Activated CD4-positive, alpha-beta T cell treated with anti-CD3 and anti-CD28 coated beads for 1 hour (primary cell): ENCODE measurements around the gene SLC6A13.
"Not testable (repeated sequence)": the region's sequence is repeated elsewhere in the genome, so short reads cannot be mapped to it uniquely, and the experiment has no call there.

Experiments
- DNase-seq: peaks from one replicate; pipeline ENCODE4 v3.0.0-alpha.2; 2020

Gene SLC6A13

GRCh38 chr12:262817-263216 is at the start of gene SLC6A13:
Gene SLC6A13 (minus strand): TSS chr12:262836. CDS start chr12:260052, 2,784 bp downstream.
- no peak for DNase-seq

- DNase-seq: no peak
These were observed 45.9 kb upstream of the SLC6A13 start for GRCh38 chr12:308511-308910.

- no peak for DNase-seq
These were observed 44.8 kb upstream of the SLC6A13 start for GRCh38 chr12:307406-307805.

- DNase-seq: no peak
These were observed 42.2 kb upstream of the SLC6A13 start for GRCh38 chr12:304805-305204.

GRCh38 chr12:302766-303165 is 40.1 kb upstream of the SLC6A13 start:
- not testable (repeated sequence) for DNase-seq

- not testable (repeated sequence) for DNase-seq
These were observed 37.5 kb upstream of the SLC6A13 start for GRCh38 chr12:300166-300565.

- DNase-seq: not testable (repeated sequence)
These were observed 36.9 kb upstream of the SLC6A13 start for GRCh38 chr12:299511-299910.

- not testable (repeated sequence) for DNase-seq
These were observed 35.4 kb upstream of the SLC6A13 start for GRCh38 chr12:298059-298458.

- DNase-seq: no peak
These were observed 32.5 kb upstream of the SLC6A13 start for GRCh38 chr12:295132-295531.

- DNase-seq: no peak
These were observed 30.6 kb upstream of the SLC6A13 start for GRCh38 chr12:293199-293598.

- no peak for DNase-seq
These were observed 29.6 kb upstream of the SLC6A13 start for GRCh38 chr12:292186-292585.

- no peak for DNase-seq
These were observed 28.6 kb upstream of the SLC6A13 start for GRCh38 chr12:291153-291723.

GRCh38 chr12:288687-289086 is 26.1 kb upstream of the SLC6A13 start:
- no peak for DNase-seq

GRCh38 chr12:286531-287300 is 24.1 kb upstream of the SLC6A13 start:
- no peak for DNase-seq

GRCh38 chr12:278046-278445 is 15.4 kb upstream of the SLC6A13 start:
- no peak for DNase-seq

- DNase-seq: no peak
These were observed 13.2 kb upstream of the SLC6A13 start for GRCh38 chr12:275812-276211.

GRCh38 chr12:273382-273781 is 10.7 kb upstream of the SLC6A13 start:
- DNase-seq: no peak

GRCh38 chr12:272942-273341 is 10.3 kb upstream of the SLC6A13 start:
- DNase-seq: no peak

- no peak for DNase-seq
These were observed 8.5 kb upstream of the SLC6A13 start for GRCh38 chr12:271161-271560.

- no peak for DNase-seq
These were observed 6.6 kb upstream of the SLC6A13 start for GRCh38 chr12:269191-269590.

- no peak for DNase-seq
These were observed 5.8 kb upstream of the SLC6A13 start for GRCh38 chr12:268483-268840.

- no peak for DNase-seq
These were observed 5.2 kb upstream of the SLC6A13 start for GRCh38 chr12:267581-268482.

- DNase-seq: no peak
These were observed 2.5 kb upstream of the SLC6A13 start for GRCh38 chr12:265096-265495.

GRCh38 chr12:264269-264668 is 1.6 kb upstream of the SLC6A13 start:
- DNase-seq: no peak
